ENCODE data around the gene C3orf33. TPM values are rescaled to one million over a fixed set of nuclear protein-coding genes. Genes with fewer than 3 reads are reported as not detected.

Gene C3orf33
- total RNA-seq, 1 experiment from 2014 or later = 2.9 TPM

GRCh38 chr3:155730843-155731242 is 75.2 kb downstream of the C3orf33 start:
- Histone ChIP-seq H3K4ac (ENCODE audit: low read depth, low read length) (no peak overlapping the region), H3K79me1 (ENCODE audit: insufficient read depth, low read depth, low read length, poor library complexity, severe bottlenecking) (peaks cover 2% of the 10 kb centered on the region), H2AFZ (ENCODE audit: low read length) (no peak overlapping the region), H3K9me3 (ENCODE audit: control insufficient read depth, low read depth, low read length) (no peaks in the 10 kb centered on the region), H2BK20ac (ENCODE audit: low read depth, low read length, poor library complexity, severe bottlenecking) (no peak overlapping the region), H3K23ac (ENCODE audit: insufficient read length, low read depth, low read length) (no peak overlapping the region), H3K4me2 (ENCODE audit: insufficient read depth, insufficient read length, low read length) (no peak overlapping the region), H3K9ac (ENCODE audit: extremely low read depth, insufficient read length, low read length) (no peak overlapping the region), H3K27me3 (ENCODE audit: insufficient read depth, low read length) (no peaks in the 10 kb centered on the region), H4K8ac (replicated peaks; ENCODE audit: insufficient read length, low read depth, low read length) (no peak overlapping the region), H3K18ac (ENCODE audit: insufficient read length, low read depth, low read length) (no peak overlapping the region), H2BK12ac (ENCODE audit: insufficient read length, low read depth, low read length) (no peak overlapping the region), H2BK15ac (ENCODE audit: low read depth, low read length) (no peak overlapping the region), H2BK5ac (ENCODE audit: insufficient read length, low read length) (no peak overlapping the region), H4K5ac (ENCODE audit: insufficient read length, low read depth, low read length) (no peak overlapping the region), H4K91ac (ENCODE audit: insufficient read length, low read depth, low read length) (no peak overlapping the region), H3K56ac (ENCODE audit: insufficient read length, low read depth, low read length) (no peak overlapping the region), H3K14ac (ENCODE audit: insufficient read depth, low read length) (no peak overlapping the region), H2BK120ac (ENCODE audit: low read depth, low read length, poor library complexity, severe bottlenecking) (no peak overlapping the region), H3K23me2 (ENCODE audit: insufficient read length, low read depth, low read length, poor library complexity, severe bottlenecking) (no peaks in the 10 kb centered on the region), H3T11ph (ENCODE audit: low read length) (no peak overlapping the region), H3K79me2 (ENCODE audit: insufficient read depth, low read length) (peaks cover 8% of the 10 kb centered on the region; the same call in 1 of the 2 replicates), H4K20me1 (ENCODE audit: control insufficient read depth, insufficient read depth, insufficient read length) (no peaks in the 10 kb centered on the region), H2AK5ac (ENCODE audit: insufficient read length, low read length) (no peak overlapping the region), H3K27ac (ENCODE audit: insufficient read length, low read depth, low read length) (no peak overlapping the region), H3K4me1 (ENCODE audit: insufficient read depth, low read length) (no peaks in the 10 kb centered on the region)
- Mint-ChIP-seq H3K27ac (no peak overlapping the region; a peak in 1 of 7 replicates), H3K4me1 (peaks cover 18 to 23% of the 10 kb centered on the region in 2 experiments), H3K9me3 (peaks cover 1 to 8% of the 10 kb centered on the region in 2 experiments), H3K27me3 (ENCODE audit: low read depth) (no peaks in the 10 kb centered on the region), H3K4me3 (no peak overlapping the region), H3K36me3 (ENCODE audit: insufficient read depth in 1 of 3, low read depth in 3 of 3) (peaks cover 7 to 16% (median 14%) of the 10 kb centered on the region in 3 experiments)
- WGBS (ENCODE audit: extremely low coverage, insufficient read length, low lambda C conversion rate) = no CpG with 5 or more reads among the region's 2 CpGs
- DNase-seq = no peak
- no peak for TF ChIP-seq CTCF (conservative IDR thresholded peaks at IDR 0.05)
